Liver (tissue), 9 donors: ENCODE data around the gene TRIM17. TPM values are rescaled to one million over a fixed set of nuclear protein-coding genes. Genes with fewer than 3 reads are reported as not detected.

Source experiments
- DNase-seq: peaks from one replicate; pipeline ENCODE4 v3.0.0-alpha.2; 2017; ENCODE audit warnings: low spot score
- H3K27ac ChIP-seq, 2 donors: one replicate each; pipeline ENCODE4 v1.7.0; 2013; ENCODE audit warnings: inconsistent platforms in 2 of 2, low read length in 2 of 2, control low read depth in 1 of 2, low read depth in 1 of 2, mild to moderate bottlenecking in 1 of 2
- H3K27me3 ChIP-seq, 4 donors: one replicate each; pipeline versions ENCODE4 v1.6.1 to v1.7.0; 2013; ENCODE audit warnings: low read length in 3 of 4, inconsistent platforms in 1 of 4, mild to moderate bottlenecking in 1 of 4, moderate library complexity in 1 of 4; ENCODE audit not compliant: control insufficient read depth in 4 of 4, insufficient read depth in 4 of 4
- H3K36me3 ChIP-seq, 4 donors: one replicate each; pipeline versions ENCODE4 v1.6.1 to v1.7.0; 2013; ENCODE audit warnings: low read length in 3 of 4, mild to moderate bottlenecking in 3 of 4, low read depth in 1 of 4, moderate library complexity in 1 of 4; ENCODE audit not compliant: control insufficient read depth in 4 of 4, insufficient read depth in 3 of 4
- H3K4me1 ChIP-seq, 4 donors: one replicate each; pipeline versions ENCODE4 v1.6.1 to v1.7.0; 2013; ENCODE audit warnings: low read length in 3 of 4, mild to moderate bottlenecking in 3 of 4, moderate library complexity in 1 of 4; ENCODE audit not compliant: control insufficient read depth in 4 of 4, insufficient read depth in 4 of 4
- H3K4me3 ChIP-seq, 3 donors: one replicate each; pipeline versions ENCODE4 v1.6.1 to v1.7.0; 2013; ENCODE audit warnings: low read length in 3 of 3, control low read depth in 1 of 3, low read depth in 1 of 3, mild to moderate bottlenecking in 1 of 3
- H3K9ac ChIP-seq, 2 donors: one replicate each; pipeline ENCODE4 v1.7.0; 2013; ENCODE audit warnings: low read length in 2 of 2, mild to moderate bottlenecking in 2 of 2, moderate library complexity in 2 of 2, control low read depth in 1 of 2, low read depth in 1 of 2
- H3K9me3 ChIP-seq, 4 donors: one replicate each; pipeline versions ENCODE4 v1.6.1 to v1.7.0; 2013; ENCODE audit warnings: low read length in 3 of 4; ENCODE audit not compliant: control insufficient read depth in 4 of 4
- EGR1 ChIP-seq, 2 donors: IDR thresholded peaks; 2 replicates each; pipeline ENCODE4 v1.6.1; 2016 to 2018; ENCODE audit warnings: antibody characterized with exemption in 2 of 2, low read depth in 2 of 2
- FOXA1 ChIP-seq: IDR thresholded peaks from 2 replicates; pipeline ENCODE4 v1.6.1; 2016; ENCODE audit warnings: antibody characterized with exemption
- FOXA2 ChIP-seq: IDR thresholded peaks from 2 replicates; pipeline ENCODE4 v1.6.1; 2016; ENCODE audit warnings: antibody characterized with exemption
- GABPA ChIP-seq, 2 donors: IDR thresholded peaks in 1 of 2; conservative IDR thresholded peaks in 1 of 2; 2 replicates each; pipeline ENCODE4 v1.6.1; 2016; ENCODE audit warnings: antibody characterized with exemption in 2 of 2, mild to moderate bottlenecking in 1 of 2, moderate library complexity in 1 of 2
- HNF4G ChIP-seq: IDR thresholded peaks from 2 replicates; pipeline ENCODE4 v1.6.1; 2016; ENCODE audit warnings: antibody characterized with exemption
- JUND ChIP-seq, 2 donors: IDR thresholded peaks; 2 replicates each; pipeline ENCODE4 v1.6.1; 2016; ENCODE audit warnings: antibody characterized with exemption in 2 of 2
- NR2F2 ChIP-seq: IDR thresholded peaks from 2 replicates; pipeline ENCODE4 v1.6.1; 2016; ENCODE audit warnings: antibody characterized with exemption
- RAD21 ChIP-seq, 2 donors: IDR thresholded peaks; 2 replicates each; pipeline ENCODE4 v1.6.1; 2016; ENCODE audit warnings: antibody characterized with exemption in 2 of 2, mild to moderate bottlenecking in 2 of 2
- RXRA ChIP-seq, 2 donors: IDR thresholded peaks; 2 replicates each; pipeline ENCODE4 v1.6.1; 2017 to 2018; ENCODE audit warnings: antibody characterized with exemption in 2 of 2, mild to moderate bottlenecking in 1 of 2
- SP1 ChIP-seq: IDR thresholded peaks from 2 replicates; pipeline ENCODE4 v1.6.1; 2018; ENCODE audit warnings: antibody characterized with exemption, mild to moderate bottlenecking
- TAF1 ChIP-seq: conservative IDR thresholded peaks from 2 replicates; pipeline ENCODE4 v1.6.1; 2016; ENCODE audit warnings: antibody characterized with exemption, mild to moderate bottlenecking
- YY1 ChIP-seq: IDR thresholded peaks from 2 replicates; pipeline ENCODE4 v1.6.1; 2016; ENCODE audit warnings: antibody characterized with exemption, mild to moderate bottlenecking
- WGBS: extraction: QIAGEN DNeasy Blood & Tissue Kit; methylation state at CpG from one replicate; pipeline ENCODE4 v1.1.7; 2013; 5-methylcytosine and 5-hydroxymethylcytosine counted together
- polyA plus RNA-seq, 2 donors: library from polyadenylated mRNA; stranded (reverse) in 1 of 2; unstranded in 1 of 2; fragments of 200-250 nt in 1 of 2; fragments of >200 nt in 1 of 2; fragmentation: Nextera tagmentation in 1 of 2; extraction: Ambion mirVana in 1 of 2; gene quantifications; one replicate each; pipeline versions ENCODE4 v1.2.1 to v1.2.3, GENCODE V29; 2013 to 2015
- total RNA-seq, 2 donors: library from RNA; depleted of rRNA; stranded (reverse); fragments of >200 nt; gene quantifications; one replicate each; pipeline ENCODE4 v1.2.3, GENCODE V29; 2014
- TF ChIP-seq, protein P1 (sequence below): fragments of 150-350 bp; IDR thresholded peaks from 2 replicates; pipeline ENCODE4 v1.5.1; 2017; ENCODE audit warnings: improper control_type of control experiment, low read depth, low read length; ENCODE audit not compliant: missing input control
- TF ChIP-seq, protein P2 (sequence below): IDR thresholded peaks from 2 replicates; pipeline ENCODE4 v1.6.1; 2016; ENCODE audit warnings: antibody characterized with exemption
- TF ChIP-seq, protein P3 (sequence below): IDR thresholded peaks from 2 replicates; pipeline ENCODE4 v1.6.1; 2016; ENCODE audit warnings: antibody characterized with exemption, mild to moderate bottlenecking
- TF ChIP-seq, protein P4 (sequence below): IDR thresholded peaks from 2 replicates; pipeline ENCODE4 v1.6.1; 2016; ENCODE audit warnings: antibody characterized with exemption
- TF ChIP-seq, protein P5 (sequence below): IDR thresholded peaks from 2 replicates; pipeline ENCODE4 v1.6.1; 2016; ENCODE audit warnings: antibody characterized with exemption
- donor health status: healthy.
- donor health status: healthy.
- donor health status: healthy.
- donor health status: healthy.
- donor health status: healthy.

Gene TRIM17
- total and polyA plus RNA-seq, 4 donors: 0.08 to 0.49 TPM; not detected in 2

DNA sequence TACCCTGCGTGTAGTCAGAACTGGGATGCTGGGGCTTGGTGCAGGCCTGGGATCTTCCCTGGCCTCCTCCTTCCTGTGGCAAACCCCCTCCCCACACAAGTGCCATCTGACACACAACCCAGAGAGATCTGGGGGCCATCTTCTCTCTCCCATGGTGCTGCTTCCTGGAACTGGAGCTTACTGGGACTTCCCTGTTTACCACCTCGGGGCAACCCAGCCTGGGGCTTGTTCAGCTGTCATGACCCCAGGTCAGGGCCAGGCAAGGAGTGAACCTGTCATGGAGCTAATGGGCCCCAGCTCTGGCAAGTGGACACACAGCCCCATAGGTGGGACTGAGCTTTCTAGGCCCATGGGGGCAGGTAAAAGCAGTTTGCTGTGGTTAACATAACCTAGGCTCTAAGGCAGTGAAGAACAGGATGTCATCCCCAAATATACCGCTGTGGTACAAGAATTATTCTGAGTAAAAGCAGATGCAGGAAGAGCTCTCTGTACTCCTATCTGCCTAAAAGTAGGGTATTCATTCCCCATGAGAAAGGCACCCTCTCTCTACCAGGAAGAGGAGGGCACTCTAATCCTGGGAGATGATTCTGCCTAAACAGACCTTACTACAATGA lies 12.4 kb downstream of the TRIM17 start:
- no peak for DNase-seq
- Histone ChIP-seq H3K27me3 (no peaks in the 10 kb centered on the region), H3K9ac (no peak overlapping the region), H3K36me3 (peaks cover 0 to 10% (median 0%) of the 10 kb centered on the region in 4 donors), H3K9me3 (no peaks in the 10 kb centered on the region), H3K27ac (no peak overlapping the region), H3K4me1 (peaks cover 8 to 20% (median 15%) of the 10 kb centered on the region in 4 donors), H3K4me3 (no peak overlapping the region)
- TF ChIP-seq HNF4G: no peak
- TF ChIP-seq RAD21 (IDR thresholded peaks at IDR 0.05): no peak
- no peak for TF ChIP-seq SP1
- TF ChIP-seq GABPA (IDR thresholded peaks at IDR 0.05 in 1 of 2, conservative IDR thresholded peaks at IDR 0.05 in 1 of 2): no peak
- TF ChIP-seq, protein P1, sequence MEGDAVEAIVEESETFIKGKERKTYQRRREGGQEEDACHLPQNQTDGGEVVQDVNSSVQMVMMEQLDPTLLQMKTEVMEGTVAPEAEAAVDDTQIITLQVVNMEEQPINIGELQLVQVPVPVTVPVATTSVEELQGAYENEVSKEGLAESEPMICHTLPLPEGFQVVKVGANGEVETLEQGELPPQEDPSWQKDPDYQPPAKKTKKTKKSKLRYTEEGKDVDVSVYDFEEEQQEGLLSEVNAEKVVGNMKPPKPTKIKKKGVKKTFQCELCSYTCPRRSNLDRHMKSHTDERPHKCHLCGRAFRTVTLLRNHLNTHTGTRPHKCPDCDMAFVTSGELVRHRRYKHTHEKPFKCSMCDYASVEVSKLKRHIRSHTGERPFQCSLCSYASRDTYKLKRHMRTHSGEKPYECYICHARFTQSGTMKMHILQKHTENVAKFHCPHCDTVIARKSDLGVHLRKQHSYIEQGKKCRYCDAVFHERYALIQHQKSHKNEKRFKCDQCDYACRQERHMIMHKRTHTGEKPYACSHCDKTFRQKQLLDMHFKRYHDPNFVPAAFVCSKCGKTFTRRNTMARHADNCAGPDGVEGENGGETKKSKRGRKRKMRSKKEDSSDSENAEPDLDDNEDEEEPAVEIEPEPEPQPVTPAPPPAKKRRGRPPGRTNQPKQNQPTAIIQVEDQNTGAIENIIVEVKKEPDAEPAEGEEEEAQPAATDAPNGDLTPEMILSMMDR: no peak
- no peak for TF ChIP-seq EGR1 (IDR thresholded peaks at IDR 0.05; ENCODE audit: low read depth in 2 of 2)
- TF ChIP-seq, protein P2, sequence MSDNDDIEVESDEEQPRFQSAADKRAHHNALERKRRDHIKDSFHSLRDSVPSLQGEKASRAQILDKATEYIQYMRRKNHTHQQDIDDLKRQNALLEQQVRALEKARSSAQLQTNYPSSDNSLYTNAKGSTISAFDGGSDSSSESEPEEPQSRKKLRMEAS: no peak
- TF ChIP-seq JUND (IDR thresholded peaks at IDR 0.05): no peak
- no peak for TF ChIP-seq NR2F2
- 83% methylated on average over 3 of the region's 3 CpGs for WGBS

DNA sequence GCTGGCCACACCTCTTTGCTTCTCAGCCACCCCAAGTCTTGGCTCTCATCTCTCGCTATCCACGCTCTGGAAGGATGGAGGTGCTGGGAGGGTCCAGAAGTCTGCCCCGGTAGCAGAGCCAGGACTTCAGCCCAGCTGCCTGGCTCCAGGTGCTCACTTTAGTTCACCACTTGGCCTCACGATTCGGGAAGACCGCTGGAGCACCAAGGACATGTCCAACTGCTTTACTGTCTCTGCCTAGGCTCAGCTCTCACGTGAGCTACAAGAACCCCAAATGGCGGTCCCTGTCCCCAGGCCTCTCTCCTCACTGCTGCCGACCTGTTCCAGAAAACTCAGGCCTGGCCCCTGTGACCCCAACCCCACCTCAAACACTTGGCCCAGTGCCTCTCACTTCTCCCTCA lies 13.4 kb downstream of the TRIM17 start:
- no peak overlapping the region for H3K27ac ChIP-seq

More for the DNA sequence above, 13.4 kb downstream of the TRIM17 start:
- Histone ChIP-seq H3K4me3 (no peak overlapping the region), H3K9me3 (no peaks in the 10 kb centered on the region), H3K4me1 (peaks cover 8 to 20% (median 15%) of the 10 kb centered on the region in 4 donors), H3K36me3 (peaks cover 0 to 15% (median under 1%) of the 10 kb centered on the region in 4 donors), H3K9ac (no peak overlapping the region), H3K27me3 (no peaks in the 10 kb centered on the region)
- TF ChIP-seq NR2F2: no peak
- TF ChIP-seq, protein P1: no peak
- no peak for TF ChIP-seq FOXA2
- no peak for TF ChIP-seq RXRA (IDR thresholded peaks at IDR 0.05)
- no peak for TF ChIP-seq SP1
- TF ChIP-seq TAF1: no peak
- no peak for TF ChIP-seq RAD21 (IDR thresholded peaks at IDR 0.05)
- no peak for TF ChIP-seq JUND (IDR thresholded peaks at IDR 0.05)
- TF ChIP-seq FOXA1: no peak
- TF ChIP-seq GABPA (IDR thresholded peaks at IDR 0.05 in 1 of 2, conservative IDR thresholded peaks at IDR 0.05 in 1 of 2): no peak
- TF ChIP-seq, protein P3, sequence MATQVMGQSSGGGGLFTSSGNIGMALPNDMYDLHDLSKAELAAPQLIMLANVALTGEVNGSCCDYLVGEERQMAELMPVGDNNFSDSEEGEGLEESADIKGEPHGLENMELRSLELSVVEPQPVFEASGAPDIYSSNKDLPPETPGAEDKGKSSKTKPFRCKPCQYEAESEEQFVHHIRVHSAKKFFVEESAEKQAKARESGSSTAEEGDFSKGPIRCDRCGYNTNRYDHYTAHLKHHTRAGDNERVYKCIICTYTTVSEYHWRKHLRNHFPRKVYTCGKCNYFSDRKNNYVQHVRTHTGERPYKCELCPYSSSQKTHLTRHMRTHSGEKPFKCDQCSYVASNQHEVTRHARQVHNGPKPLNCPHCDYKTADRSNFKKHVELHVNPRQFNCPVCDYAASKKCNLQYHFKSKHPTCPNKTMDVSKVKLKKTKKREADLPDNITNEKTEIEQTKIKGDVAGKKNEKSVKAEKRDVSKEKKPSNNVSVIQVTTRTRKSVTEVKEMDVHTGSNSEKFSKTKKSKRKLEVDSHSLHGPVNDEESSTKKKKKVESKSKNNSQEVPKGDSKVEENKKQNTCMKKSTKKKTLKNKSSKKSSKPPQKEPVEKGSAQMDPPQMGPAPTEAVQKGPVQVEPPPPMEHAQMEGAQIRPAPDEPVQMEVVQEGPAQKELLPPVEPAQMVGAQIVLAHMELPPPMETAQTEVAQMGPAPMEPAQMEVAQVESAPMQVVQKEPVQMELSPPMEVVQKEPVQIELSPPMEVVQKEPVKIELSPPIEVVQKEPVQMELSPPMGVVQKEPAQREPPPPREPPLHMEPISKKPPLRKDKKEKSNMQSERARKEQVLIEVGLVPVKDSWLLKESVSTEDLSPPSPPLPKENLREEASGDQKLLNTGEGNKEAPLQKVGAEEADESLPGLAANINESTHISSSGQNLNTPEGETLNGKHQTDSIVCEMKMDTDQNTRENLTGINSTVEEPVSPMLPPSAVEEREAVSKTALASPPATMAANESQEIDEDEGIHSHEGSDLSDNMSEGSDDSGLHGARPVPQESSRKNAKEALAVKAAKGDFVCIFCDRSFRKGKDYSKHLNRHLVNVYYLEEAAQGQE: no peak
- TF ChIP-seq EGR1 (IDR thresholded peaks at IDR 0.05; ENCODE audit: low read depth in 2 of 2): no peak
- no peak for TF ChIP-seq HNF4G
- TF ChIP-seq, protein P2: no peak
- TF ChIP-seq YY1: no peak
- TF ChIP-seq, protein P4, sequence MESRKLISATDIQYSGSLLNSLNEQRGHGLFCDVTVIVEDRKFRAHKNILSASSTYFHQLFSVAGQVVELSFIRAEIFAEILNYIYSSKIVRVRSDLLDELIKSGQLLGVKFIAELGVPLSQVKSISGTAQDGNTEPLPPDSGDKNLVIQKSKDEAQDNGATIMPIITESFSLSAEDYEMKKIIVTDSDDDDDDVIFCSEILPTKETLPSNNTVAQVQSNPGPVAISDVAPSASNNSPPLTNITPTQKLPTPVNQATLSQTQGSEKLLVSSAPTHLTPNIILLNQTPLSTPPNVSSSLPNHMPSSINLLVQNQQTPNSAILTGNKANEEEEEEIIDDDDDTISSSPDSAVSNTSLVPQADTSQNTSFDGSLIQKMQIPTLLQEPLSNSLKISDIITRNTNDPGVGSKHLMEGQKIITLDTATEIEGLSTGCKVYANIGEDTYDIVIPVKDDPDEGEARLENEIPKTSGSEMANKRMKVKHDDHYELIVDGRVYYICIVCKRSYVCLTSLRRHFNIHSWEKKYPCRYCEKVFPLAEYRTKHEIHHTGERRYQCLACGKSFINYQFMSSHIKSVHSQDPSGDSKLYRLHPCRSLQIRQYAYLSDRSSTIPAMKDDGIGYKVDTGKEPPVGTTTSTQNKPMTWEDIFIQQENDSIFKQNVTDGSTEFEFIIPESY: no peak
- TF ChIP-seq, protein P5, sequence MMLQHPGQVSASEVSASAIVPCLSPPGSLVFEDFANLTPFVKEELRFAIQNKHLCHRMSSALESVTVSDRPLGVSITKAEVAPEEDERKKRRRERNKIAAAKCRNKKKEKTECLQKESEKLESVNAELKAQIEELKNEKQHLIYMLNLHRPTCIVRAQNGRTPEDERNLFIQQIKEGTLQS: no peak
- DNase-seq: no peak
- WGBS: 98% methylated on average over 9 of the region's 9 CpGs
